Chondrocyte (in vitro differentiated cells): Measurements from ENCODE around the gene GSG1L. TPM values are rescaled to one million over a fixed set of nuclear protein-coding genes. Genes with fewer than 3 reads are reported as not detected.

Source experiments
- DNase-seq: peaks from one replicate; pipeline ENCODE4 v3.0.0; 2021; ENCODE audit warnings: mixed read lengths, low spot score
- H3K27ac Mint-ChIP-seq: one replicate; pipeline ENCODE4 v1.8.0; 2021; ENCODE audit warnings: mild to moderate bottlenecking, moderate library complexity, mixed read lengths; ENCODE audit not compliant: unreplicated experiment
- H3K27me3 Mint-ChIP-seq: 2 replicates; pipeline ENCODE4 v1.8.0; 2021; ENCODE audit warnings: low read depth, mixed read lengths
- H3K36me3 Mint-ChIP-seq: 2 replicates; pipeline ENCODE4 v1.8.0; 2021; ENCODE audit warnings: low read depth, mixed read lengths
- H3K4me1 Mint-ChIP-seq: 2 replicates; pipeline ENCODE4 v1.8.0; 2021; ENCODE audit warnings: low read depth, mild to moderate bottlenecking, mixed read lengths
- H3K4me3 Mint-ChIP-seq: one replicate; pipeline ENCODE4 v1.8.0; 2021; ENCODE audit warnings: mild to moderate bottlenecking, moderate library complexity, mixed read lengths; ENCODE audit not compliant: unreplicated experiment
- H3K9me3 Mint-ChIP-seq: 2 replicates; pipeline ENCODE4 v1.8.0; 2021; ENCODE audit warnings: low read depth, mixed read lengths
- total RNA-seq: library from RNA; stranded (reverse); gene quantifications from 3 replicates; pipeline ENCODE4 v1.2.1, GENCODE V29; 2021
- TF ChIP-seq, protein P1 (sequence below): fragments of 200-600 bp; sonication (generic); IDR thresholded peaks from 2 replicates; pipeline ENCODE4 v1.5.0; 2021; ENCODE audit warnings: antibody characterized with exemption, mild to moderate bottlenecking, moderate library complexity

The GSG1L gene
- total RNA-seq, 1 donor from 2014 or later: not detected

DNA sequence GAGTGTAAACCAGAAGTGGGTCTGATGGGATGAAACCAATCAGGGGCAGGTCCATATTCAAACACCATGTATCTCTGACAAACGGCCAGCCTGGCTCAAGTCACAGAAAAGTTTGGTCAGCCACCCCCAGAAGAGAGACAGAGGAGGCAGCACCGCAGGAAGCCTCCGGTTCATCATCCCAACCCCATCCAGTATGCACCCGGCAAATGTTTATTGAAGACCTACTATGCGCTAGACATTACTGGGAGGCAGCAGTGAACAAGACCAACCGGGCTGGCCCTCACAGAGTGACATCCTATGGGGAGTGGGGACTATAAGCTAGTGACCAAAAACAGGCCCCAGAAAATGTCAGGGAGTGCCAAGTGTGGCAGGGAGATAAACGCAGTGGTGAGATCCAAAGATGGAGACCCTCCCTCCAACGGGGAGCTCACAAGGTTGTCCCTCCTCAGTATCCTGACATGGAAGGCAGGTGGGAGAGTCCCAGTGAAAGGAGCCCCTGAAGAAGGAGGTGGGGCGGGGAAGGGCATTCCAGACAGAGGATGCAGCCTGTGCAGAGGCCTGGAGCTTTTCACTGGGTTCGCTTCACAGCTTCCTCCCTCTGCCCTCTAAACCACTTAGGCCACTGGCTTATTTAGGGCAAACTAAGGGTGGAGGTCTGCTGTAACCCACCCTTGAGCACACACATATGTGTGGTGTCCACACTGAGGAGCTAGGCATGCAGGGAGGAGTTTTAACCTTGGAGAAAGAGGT is 2.0 kb downstream of the GSG1L start:
- Mint-ChIP-seq H3K9me3 (no peaks in the 10 kb centered on the region), H3K4me3 (no peak overlapping the region), H3K27ac (no peak overlapping the region), H3K36me3 (peaks cover 3% of the 10 kb centered on the region), H3K4me1 (no peaks in the 10 kb centered on the region), H3K27me3 (peaks cover 67% of the 10 kb centered on the region)
- TF ChIP-seq, protein P1, sequence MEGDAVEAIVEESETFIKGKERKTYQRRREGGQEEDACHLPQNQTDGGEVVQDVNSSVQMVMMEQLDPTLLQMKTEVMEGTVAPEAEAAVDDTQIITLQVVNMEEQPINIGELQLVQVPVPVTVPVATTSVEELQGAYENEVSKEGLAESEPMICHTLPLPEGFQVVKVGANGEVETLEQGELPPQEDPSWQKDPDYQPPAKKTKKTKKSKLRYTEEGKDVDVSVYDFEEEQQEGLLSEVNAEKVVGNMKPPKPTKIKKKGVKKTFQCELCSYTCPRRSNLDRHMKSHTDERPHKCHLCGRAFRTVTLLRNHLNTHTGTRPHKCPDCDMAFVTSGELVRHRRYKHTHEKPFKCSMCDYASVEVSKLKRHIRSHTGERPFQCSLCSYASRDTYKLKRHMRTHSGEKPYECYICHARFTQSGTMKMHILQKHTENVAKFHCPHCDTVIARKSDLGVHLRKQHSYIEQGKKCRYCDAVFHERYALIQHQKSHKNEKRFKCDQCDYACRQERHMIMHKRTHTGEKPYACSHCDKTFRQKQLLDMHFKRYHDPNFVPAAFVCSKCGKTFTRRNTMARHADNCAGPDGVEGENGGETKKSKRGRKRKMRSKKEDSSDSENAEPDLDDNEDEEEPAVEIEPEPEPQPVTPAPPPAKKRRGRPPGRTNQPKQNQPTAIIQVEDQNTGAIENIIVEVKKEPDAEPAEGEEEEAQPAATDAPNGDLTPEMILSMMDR: no peak
- DNase-seq: no peak

DNA sequence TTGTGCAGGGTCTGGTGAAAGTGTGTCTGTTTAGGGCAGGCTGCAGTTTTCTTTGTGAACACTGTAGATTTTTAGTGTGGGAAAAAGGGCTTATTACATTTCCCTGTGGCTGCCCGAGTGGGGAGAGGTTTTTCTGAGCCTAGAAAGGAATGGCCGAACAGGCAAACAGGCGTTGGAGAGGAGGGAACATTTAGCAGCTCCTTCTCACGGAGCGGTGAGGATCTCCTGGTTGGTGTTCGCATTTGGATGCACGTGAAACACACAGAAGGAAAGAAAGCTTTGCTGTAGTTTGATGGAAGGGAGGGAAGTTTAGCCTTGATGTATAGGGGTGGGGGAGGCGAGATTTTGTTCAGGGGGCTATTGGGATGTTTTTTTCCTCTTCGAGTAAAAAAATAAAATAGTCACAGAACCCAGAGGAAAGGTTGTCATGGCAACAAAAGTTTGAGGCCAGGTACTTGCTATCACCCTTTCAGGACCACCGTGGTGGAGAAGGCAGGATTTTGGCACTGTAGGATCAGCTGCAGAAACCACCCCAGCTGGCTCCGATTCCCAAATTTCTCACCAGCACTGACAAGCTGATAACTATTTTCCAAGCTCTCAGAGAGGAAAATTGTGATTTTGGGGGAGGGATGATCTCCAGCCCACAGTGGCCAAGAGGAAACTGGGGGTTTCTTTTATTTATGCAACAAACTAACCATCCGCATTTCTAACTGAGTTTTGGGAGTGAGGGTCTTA is 3.5 kb downstream of the GSG1L start:
- TF ChIP-seq, protein P1: no peak
- no peak for DNase-seq
- Mint-ChIP-seq H3K4me3 (no peak overlapping the region), H3K36me3 (peaks cover 3% of the 10 kb centered on the region), H3K27ac (no peak overlapping the region), H3K27me3 (peaks cover 58% of the 10 kb centered on the region), H3K9me3 (no peaks in the 10 kb centered on the region), H3K4me1 (no peaks in the 10 kb centered on the region)

DNA sequence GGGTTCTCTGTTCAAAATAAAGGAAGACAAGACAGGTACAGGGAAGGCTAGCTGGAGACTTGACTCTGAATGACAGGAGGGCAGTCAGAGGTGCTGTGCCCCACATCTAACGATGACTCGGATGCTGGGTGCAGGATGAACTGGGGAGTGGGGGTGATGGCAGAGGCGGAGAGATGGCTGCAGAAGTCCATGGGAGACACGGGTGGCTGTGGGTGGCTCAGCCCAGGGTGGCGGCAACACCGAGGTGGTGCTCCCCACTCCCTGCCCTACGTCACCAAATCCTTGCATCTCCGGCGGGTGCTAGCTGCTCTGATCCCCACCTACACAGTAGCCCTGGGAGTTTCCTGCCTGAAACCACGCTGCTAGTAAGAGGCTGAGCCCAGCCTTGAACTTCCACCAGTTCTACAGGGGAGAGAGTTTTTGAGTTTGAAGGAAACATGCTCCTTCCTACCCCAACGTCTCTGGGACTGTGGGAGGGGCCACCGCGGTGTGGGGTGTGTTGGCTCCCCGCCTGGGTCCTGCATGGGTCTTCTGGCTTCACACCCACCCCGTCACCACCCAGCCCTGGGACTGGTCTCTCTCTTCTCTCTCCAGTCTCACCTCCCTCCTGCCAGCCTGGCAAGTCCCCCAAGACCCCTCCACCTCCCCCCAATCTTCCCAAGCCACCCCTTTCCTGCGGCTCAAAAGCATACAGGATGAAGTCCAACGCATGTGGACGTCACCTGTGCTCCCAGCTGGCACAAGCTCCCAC is 4.5 kb downstream of the GSG1L start:
- Mint-ChIP-seq H3K36me3 (peaks cover 3% of the 10 kb centered on the region), H3K4me1 (no peaks in the 10 kb centered on the region), H3K9me3 (no peaks in the 10 kb centered on the region), H3K4me3 (no peak overlapping the region), H3K27me3 (peaks cover 55% of the 10 kb centered on the region), H3K27ac (no peak overlapping the region)
- TF ChIP-seq, protein P1: no peak
- DNase-seq: no peak

DNA sequence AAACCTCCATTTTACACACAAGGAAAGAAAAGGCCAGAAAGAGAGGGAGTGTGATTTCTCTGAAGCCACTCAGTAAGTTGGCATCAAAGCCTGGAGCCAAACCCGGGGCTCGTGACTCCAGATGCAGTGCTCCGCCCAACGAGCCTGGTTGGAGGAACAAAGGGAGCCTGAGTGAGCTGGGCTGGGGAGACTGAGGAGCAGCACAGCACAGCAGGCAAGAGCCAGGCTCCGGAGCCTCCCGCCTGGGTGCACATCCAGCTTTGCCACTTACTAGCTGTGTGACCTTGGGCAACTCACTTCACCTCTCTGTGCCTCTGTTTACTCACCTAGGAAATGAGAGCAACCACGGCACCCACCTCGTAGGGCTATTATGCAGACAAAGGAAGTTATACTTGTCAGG is 5.6 kb downstream of the GSG1L start:
- Mint-ChIP-seq H3K4me3 (no peak overlapping the region), H3K36me3 (peaks cover 3% of the 10 kb centered on the region), H3K27me3 (peaks cover 60% of the 10 kb centered on the region), H3K9me3 (no peaks in the 10 kb centered on the region), H3K4me1 (peaks cover 4% of the 10 kb centered on the region), H3K27ac (no peak overlapping the region)
- TF ChIP-seq, protein P1: no peak
- DNase-seq: no peak

DNA sequence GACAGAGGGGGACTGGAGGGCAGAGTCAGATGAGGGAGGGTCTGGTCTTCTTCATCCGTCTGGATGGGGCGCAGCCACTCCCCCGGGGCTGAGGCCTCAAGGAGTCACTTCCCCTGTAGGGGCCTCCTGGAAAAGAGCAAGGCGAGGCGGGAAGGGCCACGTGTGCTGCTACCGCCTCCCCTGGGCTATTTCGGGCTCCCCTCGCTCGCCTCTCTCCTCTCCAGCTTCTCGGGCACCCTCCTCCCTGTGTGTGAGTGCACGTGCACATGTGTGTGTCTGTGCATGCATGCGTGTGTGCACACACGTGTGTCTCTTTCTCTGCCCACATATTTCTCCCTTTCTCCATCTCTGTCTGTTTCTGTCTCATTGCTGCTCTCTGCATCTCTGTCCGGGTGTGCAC is 10.1 kb downstream of the GSG1L start:
- peaks cover 6% of the 10 kb centered on the region for H3K36me3 Mint-ChIP-seq
- H3K4me3 Mint-ChIP-seq: no peak overlapping the region
- peaks cover 32% of the 10 kb centered on the region for H3K27me3 Mint-ChIP-seq
- TF ChIP-seq, protein P1: no peak
- H3K9me3 Mint-ChIP-seq: peaks cover 5% of the 10 kb centered on the region
- DNase-seq: no peak
- H3K27ac Mint-ChIP-seq: no peak overlapping the region
- H3K4me1 Mint-ChIP-seq: peaks cover 4% of the 10 kb centered on the region
